ENCODE results near the gene OTUB2. TPM values are rescaled to one million over a fixed set of nuclear protein-coding genes. Genes with fewer than 3 reads are reported as not detected.

OTUB2 gene
- total and polyA plus RNA-seq, 9 donors = 0.41 to 1.6 (median 0.76) TPM

- intact Hi-C loops (cut with DNase I) = no loop called here
- H3K4me3 ChIP-seq = no peak overlapping the region
Measured at GRCh38 chr14:94087891-94088290, 61.8 kb downstream of the OTUB2 start.

DNA sequence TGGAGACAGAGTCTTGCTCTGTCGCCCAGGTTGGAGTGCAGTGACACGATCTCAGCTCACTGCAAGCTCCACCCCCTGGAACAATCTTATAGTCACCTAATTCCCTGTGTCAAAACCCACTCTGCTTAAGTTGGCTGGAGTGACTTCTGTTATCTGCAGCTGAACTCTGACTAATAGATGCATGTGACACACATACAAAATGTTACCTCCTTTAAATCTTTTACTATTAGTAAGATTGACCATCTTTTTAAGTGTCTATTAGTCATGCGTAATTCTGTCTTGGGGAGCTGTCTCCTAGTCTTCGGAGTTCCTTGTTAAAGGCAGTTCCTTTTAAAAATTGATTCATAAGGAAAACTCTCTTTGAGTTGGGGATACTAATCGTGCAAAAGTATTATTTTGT lies 62.4 kb downstream of the OTUB2 start:
- 89 to 92% (median 89%) methylated on average over 5 of the region's 5 CpGs for WGBS, 3 donors
- no peaks in the 10 kb centered on the region for H3K9me3 ChIP-seq
- intact Hi-C loops (cut with DNase I) = no loop called here

More at GRCh38 chr14:94087891-94088290, 61.8 kb downstream of the OTUB2 start:
- TF ChIP-seq CTCF (IDR thresholded peaks at IDR 0.05) (no peak), EP300 (IDR thresholded peaks at IDR 0.05) (no peak), POLR2A (IDR thresholded peaks at IDR 0.05) (no peak)
- Histone ChIP-seq H3K36me3 (no peaks in the 10 kb centered on the region), H3K9me3 (no peaks in the 10 kb centered on the region), H3K27me3 (no peaks in the 10 kb centered on the region), H3K4me1 (ENCODE audit: insufficient read depth) (peaks cover 3% of the 10 kb centered on the region), H3K27ac (no peak overlapping the region)
- DNase-seq = no peak
- 76 to 97% (median 96%) methylated on average over 4 of the region's 4 CpGs for WGBS, 3 donors

DNA sequence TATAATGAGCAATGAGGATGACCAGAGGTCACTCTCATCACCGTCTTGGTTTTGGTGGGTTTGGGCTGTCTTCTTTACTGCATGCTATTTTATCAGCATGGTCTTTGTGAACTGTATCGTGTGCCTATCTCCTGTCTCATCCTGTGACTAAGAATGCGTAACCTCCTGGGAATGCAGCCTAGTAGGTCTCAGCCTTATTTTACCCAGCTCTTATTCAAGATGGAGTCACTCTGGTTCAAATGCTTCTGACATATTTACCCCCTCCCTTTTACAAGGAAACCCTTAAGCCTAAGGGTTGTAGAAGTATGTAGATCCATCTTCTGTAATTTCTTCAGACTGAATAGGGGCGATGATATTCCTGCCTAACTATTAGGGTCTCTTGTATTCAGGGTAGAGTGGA lies 63.3 kb downstream of the OTUB2 start:
- DNase-seq = no peak
- H3K4me3 ChIP-seq = no peak overlapping the region
- H3K36me3 ChIP-seq = no peaks in the 10 kb centered on the region
- no peak for TF ChIP-seq EP300 (IDR thresholded peaks at IDR 0.05)
- TF ChIP-seq CTCF (IDR thresholded peaks at IDR 0.05) = no peak
- TF ChIP-seq POLR2A (IDR thresholded peaks at IDR 0.05) = no peak
- intact Hi-C loops (cut with DNase I) = no loop called here
- H3K4me1 ChIP-seq (ENCODE audit: insufficient read depth) = peaks cover 3% of the 10 kb centered on the region
- H3K27me3 ChIP-seq = no peaks in the 10 kb centered on the region
- H3K9me3 ChIP-seq = no peaks in the 10 kb centered on the region
- no peak overlapping the region for H3K27ac ChIP-seq
- 94 to 97% (median 96%) methylated on average over 4 of the region's 4 CpGs for WGBS, 3 donors

More for the DNA sequence above, 62.4 kb downstream of the OTUB2 start:
- Histone ChIP-seq H3K27me3 (no peaks in the 10 kb centered on the region), H3K4me3 (no peak overlapping the region), H3K27ac (no peak overlapping the region), H3K4me1 (ENCODE audit: insufficient read depth) (peaks cover 3% of the 10 kb centered on the region), H3K36me3 (no peaks in the 10 kb centered on the region)
- DNase-seq = no peak
- TF ChIP-seq EP300 (IDR thresholded peaks at IDR 0.05) (no peak), POLR2A (IDR thresholded peaks at IDR 0.05) (no peak), CTCF (IDR thresholded peaks at IDR 0.05) (no peak)

DNA sequence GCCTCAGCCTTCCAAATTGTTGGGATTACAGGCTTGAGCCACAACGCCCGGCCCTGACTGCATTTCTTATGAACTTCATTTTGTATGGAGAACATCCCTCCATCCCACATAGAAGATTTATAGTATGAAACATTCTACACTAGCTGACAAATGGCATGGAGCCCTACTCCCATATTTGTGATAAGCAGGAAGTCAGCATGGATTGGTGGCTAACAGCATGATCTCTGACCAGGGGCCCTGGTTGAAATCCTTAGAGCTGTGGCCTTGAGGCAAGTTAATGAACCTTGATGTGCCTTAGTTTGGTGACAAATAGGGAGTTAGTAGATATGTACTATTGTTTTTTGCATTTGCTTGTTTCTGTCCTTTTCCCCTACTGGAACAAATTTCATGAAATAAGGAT lies 67.3 kb downstream of the OTUB2 start:
- Histone ChIP-seq H3K9me3 (no peaks in the 10 kb centered on the region), H3K27ac (no peak overlapping the region), H3K4me1 (ENCODE audit: insufficient read depth) (no peaks in the 10 kb centered on the region), H3K36me3 (no peaks in the 10 kb centered on the region), H3K27me3 (no peaks in the 10 kb centered on the region), H3K4me3 (no peak overlapping the region)
- DNase-seq = no peak
- intact Hi-C loops (cut with DNase I) = no loop called here
- WGBS, 3 donors = 92 to 100% (median 92%) methylated on average over 2 of the region's 2 CpGs
- TF ChIP-seq EP300 (IDR thresholded peaks at IDR 0.05) (no peak), CTCF (IDR thresholded peaks at IDR 0.05) (no peak), POLR2A (IDR thresholded peaks at IDR 0.05) (no peak)
